IMR-90 (cell line): ENCODE data around the gene SERBP1. TPM values are rescaled to one million over a fixed set of nuclear protein-coding genes. Genes with fewer than 3 reads are reported as not detected.
A peak's percentile ranks its signal among the peaks of the same experiment; 100 is the strongest.

Experiments
- ATAC-seq: fragments of 200-7000 bp; cut with Tn5 transposase; 2 replicates; pipeline ENCODE4 v1.9.1; 2020; ENCODE audit warnings: low read depth, mild to moderate bottlenecking, moderate library complexity
- BruUV-seq: library from RNA; stranded (reverse); fragments of 400-500 nt; replicated peaks from 2 replicates; lab custom pipeline; 2021; lab: Mats Ljungman, UMichigan
- CTCF ChIA-PET: fragments of 300-600 bp; formaldehyde crosslinking; extraction: SDS; loops from one replicate; lab custom pipeline; 2021; ENCODE audit warnings: antibody characterized with exemption; lab: Yijun Ruan, JAX
- POLR2A ChIA-PET: fragments of 300-600 bp; sonication (Branson Sonifier 250); formaldehyde crosslinking; loops from one replicate; lab custom pipeline; 2022; ENCODE audit warnings: antibody characterized with exemption; ENCODE audit not compliant: unreplicated experiment; lab: Charles Lee
- DNase-seq: peaks from one replicate; pipeline ENCODE4 v3.0.0; 2013
- H2AFZ ChIP-seq: replicated peaks from 2 replicates; pipeline ENCODE3; 2013; ENCODE audit warnings: low read length, mild to moderate bottlenecking; ENCODE audit not compliant: poor library complexity
- H2AK5ac ChIP-seq: 2 replicates; pipeline ENCODE4 v1.6.1; 2013; ENCODE audit warnings: low read depth, low read length, inconsistent platforms
- H2AK9ac ChIP-seq: replicated peaks from 2 replicates; pipeline ENCODE3; 2013; ENCODE audit warnings: mild to moderate bottlenecking, low read depth, low read length, moderate library complexity; ENCODE audit not compliant: poor library complexity
- H2BK120ac ChIP-seq: 2 replicates; pipeline ENCODE4 v1.6.1; 2013; ENCODE audit warnings: low read depth, low read length, inconsistent platforms
- H2BK15ac ChIP-seq: 3 replicates; pipeline ENCODE4 v1.6.1; 2013; ENCODE audit warnings: low read depth, low read length, inconsistent platforms
- H2BK20ac ChIP-seq: 2 replicates; pipeline ENCODE4 v1.6.1; 2013; ENCODE audit warnings: low read depth, mild to moderate bottlenecking, inconsistent platforms, low read length, moderate library complexity
- H2BK5ac ChIP-seq: 2 replicates; pipeline ENCODE4 v1.6.1; 2013; ENCODE audit warnings: mild to moderate bottlenecking, low read depth, low read length, inconsistent platforms; ENCODE audit not compliant: poor library complexity, severe bottlenecking
- H3K14ac ChIP-seq: replicated peaks from 2 replicates; pipeline ENCODE4 v1.6.1; 2013; ENCODE audit warnings: low read depth, low read length, inconsistent platforms
- H3K18ac ChIP-seq: 2 replicates; pipeline ENCODE4 v1.6.1; 2013; ENCODE audit warnings: low read depth, low read length, control low read depth
- H3K23ac ChIP-seq: 2 replicates; pipeline ENCODE4 v1.6.1; 2013; ENCODE audit warnings: low read depth, low read length, inconsistent platforms
- H3K27ac ChIP-seq: 2 replicates; pipeline ENCODE4 v1.5.1; 2013; ENCODE audit warnings: mild to moderate bottlenecking, control low read depth, low read length; ENCODE audit not compliant: insufficient read depth
- H3K27me3 ChIP-seq: 2 replicates; pipeline ENCODE4 v1.6.1; 2013; ENCODE audit warnings: low read length; ENCODE audit not compliant: control insufficient read depth, insufficient read depth
- H3K36me3 ChIP-seq: 2 replicates; pipeline ENCODE4 v1.6.1; 2013; ENCODE audit warnings: low read length, mixed read lengths; ENCODE audit not compliant: control insufficient read depth, insufficient read depth
- H3K4ac ChIP-seq: 2 replicates; pipeline ENCODE4 v1.6.1; 2013; ENCODE audit warnings: low read depth, low read length, inconsistent platforms
- H3K4me1 ChIP-seq: 2 replicates; pipeline ENCODE4 v1.6.1; 2013; ENCODE audit warnings: low read length, mixed read lengths; ENCODE audit not compliant: control insufficient read depth, insufficient read depth
- H3K4me2 ChIP-seq: 2 replicates; pipeline ENCODE4 v1.6.1; 2013; ENCODE audit warnings: low read depth, mild to moderate bottlenecking, control low read depth, low read length, moderate library complexity
- H3K4me3 ChIP-seq: 2 replicates; pipeline ENCODE4 v1.5.1; 2013; ENCODE audit warnings: low read depth, mild to moderate bottlenecking, control low read depth, low read length, moderate library complexity; ENCODE audit not compliant: insufficient read depth
- H3K56ac ChIP-seq: 2 replicates; pipeline ENCODE4 v1.6.1; 2013; ENCODE audit warnings: low read length, inconsistent platforms; ENCODE audit not compliant: insufficient read depth; ENCODE audit errors: extremely low read depth
- H3K79me1 ChIP-seq, 2 experiments: 2 replicates each; pipeline ENCODE4 v1.6.1; 2013; ENCODE audit warnings: low read length in 2 of 2, inconsistent platforms in 1 of 2, low read depth in 1 of 2
- H3K9ac ChIP-seq: 2 replicates; pipeline ENCODE4 v1.6.1; 2013; ENCODE audit warnings: low read depth, low read length, control low read depth
- H3K9me1 ChIP-seq: 2 replicates; pipeline ENCODE4 v1.6.1; 2013; ENCODE audit warnings: low read length, inconsistent platforms; ENCODE audit not compliant: insufficient read depth
- H3K9me3 ChIP-seq: 2 replicates; pipeline ENCODE4 v1.6.1; 2013; ENCODE audit warnings: low read length; ENCODE audit not compliant: control insufficient read depth, insufficient read depth
- H4K20me1 ChIP-seq: 2 replicates; pipeline ENCODE4 v1.6.1; 2013; ENCODE audit warnings: low read length, inconsistent platforms; ENCODE audit not compliant: insufficient read depth
- H4K5ac ChIP-seq: 2 replicates; pipeline ENCODE4 v1.6.1; 2013; ENCODE audit warnings: mild to moderate bottlenecking, low read depth, low read length, control low read depth
- H4K8ac ChIP-seq, 2 experiments: 2 replicates each; pipeline ENCODE4 v1.6.1; 2013; ENCODE audit warnings: low read depth in 2 of 2, low read length in 2 of 2, control low read depth in 1 of 2, inconsistent platforms in 1 of 2
- H4K91ac ChIP-seq: 2 replicates; pipeline ENCODE4 v1.6.1; 2013; ENCODE audit warnings: low read depth, low read length, inconsistent platforms; ENCODE audit not compliant: insufficient read depth
- CEBPB ChIP-seq: IDR thresholded peaks from 2 replicates; pipeline ENCODE4 v1.6.1; 2012; ENCODE audit warnings: low read depth, low read length, improper control_type of control experiment
- CHD1 ChIP-seq: IDR thresholded peaks from 2 replicates; pipeline ENCODE4 v1.6.1; 2012; ENCODE audit warnings: low read depth, low read length, improper control_type of control experiment
- MAFK ChIP-seq: IDR thresholded peaks from 2 replicates; pipeline ENCODE4 v1.6.1; 2012; ENCODE audit warnings: low read depth, low read length, improper control_type of control experiment
- NFE2L2 ChIP-seq: fragments of 150-350 bp; IDR thresholded peaks from 2 replicates; pipeline ENCODE4 v1.6.1; 2016; ENCODE audit warnings: low read depth, mild to moderate bottlenecking, low read length
- RAD21 ChIP-seq: IDR thresholded peaks from 2 replicates; pipeline ENCODE4 v1.6.1; 2012; ENCODE audit warnings: low read length, improper control_type of control experiment
- RFX5 ChIP-seq: IDR thresholded peaks from 2 replicates; pipeline ENCODE4 v1.8.0; 2012; ENCODE audit warnings: low read depth, mild to moderate bottlenecking, low read length, moderate library complexity
- SMC3 ChIP-seq: fragments of 150-350 bp; IDR thresholded peaks from 2 replicates; pipeline ENCODE4 v1.6.1; 2016; ENCODE audit warnings: low read depth, mild to moderate bottlenecking, antibody characterized with exemption, low read length, moderate library complexity
- WGBS, 2 experiments: methylation state at CpG; one replicate each; pipeline versions ENCODE4 v1.1.5 to v1.1.7; 2013; ENCODE audit warnings: missing lambda C conversion rate in 2 of 2; ENCODE audit not compliant: insufficient read length in 1 of 2; ENCODE audit errors: extremely low coverage in 2 of 2; 5-methylcytosine and 5-hydroxymethylcytosine counted together
- dilution Hi-C: fragments of 300-500 bp; cut with HindIII; formaldehyde crosslinking; loops from one replicate; pipeline ENCODE4 v1.14.3; 2018; ENCODE audit warnings: low sequenced_read_pairs; ENCODE audit not compliant: unreplicated experiment
- in situ Hi-C: fragments of 300-500 bp; cut with MboI; formaldehyde crosslinking; loops from 3 replicates; pipeline ENCODE4 v1.14.3; 2019; ENCODE audit warnings: low sequenced_read_pairs, inconsistent platforms, mixed read lengths
- intact Hi-C: fragments of 100-400 bp; cut with micrococcal nuclease; formaldehyde crosslinking; loops from 2 replicates; pipeline ENCODE4 v1.10.0; 2022
- polyA plus RNA-seq, 3 experiments: library from polyadenylated mRNA; depleted of rRNA; stranded (reverse); fragments of >200 nt; gene quantifications; 2 replicates each; pipeline ENCODE4 v1.2.3, GENCODE V29; 2012; ENCODE audit warnings: low replicate concordance in 1 of 3
- total RNA-seq: library from RNA; depleted of rRNA; stranded (reverse); fragments of >200 nt; gene quantifications from 2 replicates; pipeline ENCODE4 v1.2.3, GENCODE V29; 2012
- TF ChIP-seq, protein P1 (sequence below): fragments of 150-350 bp; IDR thresholded peaks from 2 replicates; pipeline ENCODE4 v1.6.1; 2017; ENCODE audit warnings: mild to moderate bottlenecking, antibody characterized with exemption, low read length, low read depth

SERBP1 gene
- total and polyA plus RNA-seq, 2 of the 4 experiments (the other 2 are of a cell fraction): 94.1 to 153 TPM

DNA sequence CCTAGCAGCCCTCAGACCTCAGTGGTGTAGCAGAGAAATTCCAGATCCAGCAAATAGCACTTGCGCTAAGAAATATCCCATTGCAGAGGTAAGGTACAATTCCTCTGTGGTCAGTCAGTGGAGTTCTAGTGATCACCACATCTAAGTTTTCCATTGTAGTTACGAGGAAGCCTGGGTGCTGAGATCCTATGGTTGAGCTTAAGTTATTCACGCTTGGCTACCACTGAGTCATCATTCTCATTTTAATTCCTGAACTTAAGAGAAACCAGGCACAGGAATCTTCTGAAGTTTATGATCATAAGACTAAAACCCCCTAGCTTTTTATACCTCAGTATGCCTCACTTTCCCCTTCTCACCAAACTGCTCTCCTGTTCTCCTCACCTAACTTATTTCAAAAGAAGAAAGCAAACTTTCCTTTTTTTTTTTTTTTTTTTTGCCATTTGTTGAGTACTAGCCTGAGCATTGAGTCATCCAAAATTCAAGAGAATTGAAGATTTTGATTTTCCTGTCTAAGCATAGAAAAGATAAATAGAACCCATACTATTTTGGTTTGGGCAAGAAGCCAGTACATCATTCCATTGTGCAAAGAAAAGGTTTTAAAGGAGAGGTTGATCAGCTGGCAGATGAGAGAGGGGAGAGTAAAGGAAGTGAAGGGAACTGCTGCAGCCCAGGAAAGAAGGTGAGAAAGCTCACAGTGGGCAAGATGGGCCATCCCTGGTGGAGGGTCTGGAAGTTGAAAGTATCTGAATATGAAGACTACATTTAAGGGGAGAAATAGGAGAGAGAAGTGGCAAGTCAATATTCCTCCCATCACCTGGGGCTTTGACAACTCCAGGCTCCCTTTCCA is 39.9 kb downstream of the SERBP1 start:
- Histone ChIP-seq H3K79me1 (no peaks in the 10 kb centered on the region), H3K27me3 (no peaks in the 10 kb centered on the region), H4K8ac (no peak overlapping the region), H2BK5ac (no peak overlapping the region), H3K4me1 (peaks cover 1% of the 10 kb centered on the region; the same call in 1 of the 2 replicates), H4K5ac (no peak overlapping the region), H3K4me3 (no peak overlapping the region), H3K56ac (no peak overlapping the region), H4K20me1 (no peaks in the 10 kb centered on the region), H3K9ac (no peak overlapping the region), H3K36me3 (no peaks in the 10 kb centered on the region; the same call in 1 of the 2 replicates), H2AK5ac (no peak overlapping the region), H2BK15ac (no peak overlapping the region), H2BK20ac (no peak overlapping the region), H2AK9ac (no peak overlapping the region), H2BK120ac (no peak overlapping the region), H3K4me2 (no peak overlapping the region), H3K14ac (no peak overlapping the region), H3K4ac (no peak overlapping the region), H4K91ac (no peak overlapping the region), H3K27ac (no peak overlapping the region), H3K9me1 (no peaks in the 10 kb centered on the region), H3K18ac (no peak overlapping the region), H3K23ac (no peak overlapping the region), H2AFZ (no peak overlapping the region), H3K9me3 (no peaks in the 10 kb centered on the region)
- in situ Hi-C loops: no loop called here
- dilution Hi-C loops: no loop called here
- ChIA-PET CTCF (no interaction called here), POLR2A (interaction anchor here (0.6 kb wide), 1 partner anchor 60 kb away, joined by 6 read pairs; no protein-coding TSS in a partner anchor)
- ATAC-seq (peak; percentile 68), DNase-seq (peak; percentile 65)
- intact Hi-C loops: no loop called here
- no TSS peak for BruUV-seq
- TF ChIP-seq CHD1 (no peak), SMC3 (no peak), CEBPB (no peak), NFE2L2 (no peak), RFX5 (no peak), MAFK (no peak), RAD21 (no peak)
- TF ChIP-seq, protein P1, sequence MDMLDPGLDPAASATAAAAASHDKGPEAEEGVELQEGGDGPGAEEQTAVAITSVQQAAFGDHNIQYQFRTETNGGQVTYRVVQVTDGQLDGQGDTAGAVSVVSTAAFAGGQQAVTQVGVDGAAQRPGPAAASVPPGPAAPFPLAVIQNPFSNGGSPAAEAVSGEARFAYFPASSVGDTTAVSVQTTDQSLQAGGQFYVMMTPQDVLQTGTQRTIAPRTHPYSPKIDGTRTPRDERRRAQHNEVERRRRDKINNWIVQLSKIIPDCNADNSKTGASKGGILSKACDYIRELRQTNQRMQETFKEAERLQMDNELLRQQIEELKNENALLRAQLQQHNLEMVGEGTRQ: no peak
- no CpG with 5 or more reads among the region's 3 CpGs for WGBS, 2 experiments
